ENCODE data around the gene GPR50.
A peak's percentile ranks its signal among the peaks of the same experiment; 100 is the strongest.

The GPR50 gene

DNA sequence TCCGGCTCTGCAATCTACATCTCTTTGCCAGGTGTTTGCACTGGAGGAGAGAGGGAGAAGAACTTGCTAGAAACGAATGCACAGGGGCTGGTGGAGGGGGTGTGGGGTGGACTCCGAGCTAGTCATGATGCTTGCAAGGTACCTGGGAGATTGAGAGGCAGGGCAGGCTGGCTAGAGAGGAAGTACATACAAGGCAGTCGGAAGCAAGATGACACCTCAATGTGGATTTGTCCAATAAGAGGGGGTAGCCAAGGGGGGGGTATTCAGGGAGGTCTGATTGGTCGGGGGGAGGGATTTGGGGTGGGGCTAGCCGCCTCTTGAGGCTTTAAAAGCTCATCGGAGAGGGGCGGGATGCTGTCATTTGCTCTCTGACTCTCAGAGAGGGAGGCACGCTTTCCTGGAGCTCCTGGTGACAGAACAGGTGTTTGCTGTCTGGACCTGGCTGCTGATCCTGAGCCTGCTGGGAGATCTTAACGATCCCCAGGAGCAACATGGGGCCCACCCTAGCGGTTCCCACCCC lies at the start of gene GPR50:
TSS of gene GPR50 (plus strand) at position 354 of the 520 bp plus-strand sequence. CDS start at position 492, 138 bp downstream.
- no peak for DNase-seq (ENCODE audit: low read depth)
- TF ChIP-seq, protein P1, sequence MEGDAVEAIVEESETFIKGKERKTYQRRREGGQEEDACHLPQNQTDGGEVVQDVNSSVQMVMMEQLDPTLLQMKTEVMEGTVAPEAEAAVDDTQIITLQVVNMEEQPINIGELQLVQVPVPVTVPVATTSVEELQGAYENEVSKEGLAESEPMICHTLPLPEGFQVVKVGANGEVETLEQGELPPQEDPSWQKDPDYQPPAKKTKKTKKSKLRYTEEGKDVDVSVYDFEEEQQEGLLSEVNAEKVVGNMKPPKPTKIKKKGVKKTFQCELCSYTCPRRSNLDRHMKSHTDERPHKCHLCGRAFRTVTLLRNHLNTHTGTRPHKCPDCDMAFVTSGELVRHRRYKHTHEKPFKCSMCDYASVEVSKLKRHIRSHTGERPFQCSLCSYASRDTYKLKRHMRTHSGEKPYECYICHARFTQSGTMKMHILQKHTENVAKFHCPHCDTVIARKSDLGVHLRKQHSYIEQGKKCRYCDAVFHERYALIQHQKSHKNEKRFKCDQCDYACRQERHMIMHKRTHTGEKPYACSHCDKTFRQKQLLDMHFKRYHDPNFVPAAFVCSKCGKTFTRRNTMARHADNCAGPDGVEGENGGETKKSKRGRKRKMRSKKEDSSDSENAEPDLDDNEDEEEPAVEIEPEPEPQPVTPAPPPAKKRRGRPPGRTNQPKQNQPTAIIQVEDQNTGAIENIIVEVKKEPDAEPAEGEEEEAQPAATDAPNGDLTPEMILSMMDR (conservative IDR thresholded peaks at IDR 0.05; ENCODE audit: control insufficient read depth, insufficient read depth, low read depth, low read length), result no peak
- no peak within 1 kb of the TSS for H3K4me3 ChIP-seq (ENCODE audit: control insufficient read depth, low read depth, low read length)

DNA sequence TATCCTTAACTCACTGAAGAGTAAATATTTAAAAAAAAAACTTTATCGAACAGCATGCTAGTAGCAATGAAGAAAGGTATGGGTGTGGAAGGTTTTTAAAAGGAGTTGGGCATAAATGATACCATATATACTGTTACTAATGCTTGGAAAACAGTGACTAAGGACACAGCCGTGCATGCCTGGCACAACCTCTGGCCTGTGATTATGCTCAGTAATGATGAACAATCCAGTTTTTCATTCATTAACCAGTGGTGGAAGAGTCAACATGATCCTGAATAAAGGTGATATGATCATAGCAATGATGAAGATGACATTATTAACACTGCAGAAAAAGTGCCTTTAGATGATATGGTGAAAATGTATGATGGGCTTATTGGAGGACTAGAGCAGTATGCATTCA lies 43.9 kb upstream of the GPR50 start:
- DNase-seq (ENCODE audit: low read depth), result no peak
- H3K4me3 ChIP-seq (ENCODE audit: control insufficient read depth, low read depth, low read length), result no peak overlapping the region
- TF ChIP-seq, protein P1 (conservative IDR thresholded peaks at IDR 0.05; ENCODE audit: control insufficient read depth, insufficient read depth, low read depth, low read length), result no peak

DNA sequence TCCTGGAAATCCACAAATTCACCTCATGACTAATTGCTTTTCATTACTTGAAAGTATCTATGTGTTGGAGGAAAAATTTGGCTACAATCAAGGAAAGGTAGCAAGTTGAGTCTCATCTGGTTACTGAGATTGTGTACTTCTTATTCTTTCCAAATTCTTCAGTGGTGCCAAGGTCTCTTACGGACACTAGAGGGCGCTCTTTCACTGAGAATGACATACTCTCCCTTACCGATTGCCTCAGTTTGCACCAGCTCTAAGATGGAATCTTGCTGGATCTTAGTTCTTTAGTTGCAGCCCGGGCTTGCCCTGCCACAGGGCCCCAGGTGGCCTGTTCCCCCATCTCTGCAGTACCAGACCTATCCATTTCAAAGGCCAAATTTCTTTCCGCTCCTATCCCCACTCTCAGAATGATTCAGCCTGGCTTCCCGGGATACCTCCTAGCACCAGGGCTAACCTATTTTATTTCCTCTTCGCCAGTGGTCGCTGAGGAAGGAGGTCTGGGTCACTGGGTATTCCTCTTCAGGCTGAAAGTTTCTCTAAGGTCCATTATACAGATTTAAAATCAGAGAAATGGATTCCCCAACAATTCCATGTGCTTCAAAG lies 24.6 kb upstream of the GPR50 start:
- TF ChIP-seq, protein P1 (conservative IDR thresholded peaks at IDR 0.05; ENCODE audit: control insufficient read depth, insufficient read depth, low read depth, low read length), result peak; percentile 79
- peak; percentile 53 for DNase-seq (ENCODE audit: low read depth)
- H3K4me3 ChIP-seq (ENCODE audit: control insufficient read depth, low read depth, low read length), result no peak overlapping the region

DNA sequence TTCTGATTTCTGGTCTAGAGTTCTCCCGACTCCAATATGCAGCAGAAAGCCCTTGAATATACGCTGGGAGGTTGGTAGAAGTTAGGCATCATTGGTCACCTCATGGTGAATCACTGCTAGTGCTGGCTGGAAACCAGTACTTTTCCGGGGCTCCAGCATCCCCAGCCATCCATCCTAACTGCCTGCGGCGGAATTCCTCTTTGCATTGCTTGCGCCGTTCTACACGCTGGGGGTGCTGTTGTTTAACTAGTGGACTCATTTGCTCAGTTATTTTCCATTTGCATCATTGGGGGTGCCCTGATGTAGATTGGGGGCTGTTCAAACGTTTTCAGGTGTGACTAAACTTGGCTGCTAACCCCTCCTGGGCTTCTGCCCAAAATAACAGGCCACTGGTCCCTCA lies 23.3 kb upstream of the GPR50 start:
- H3K4me3 ChIP-seq (ENCODE audit: control insufficient read depth, low read depth, low read length), result no peak overlapping the region
- TF ChIP-seq, protein P1 (conservative IDR thresholded peaks at IDR 0.05; ENCODE audit: control insufficient read depth, insufficient read depth, low read depth, low read length), result peak; percentile 22
- peak; percentile 42 for DNase-seq (ENCODE audit: low read depth)

DNA sequence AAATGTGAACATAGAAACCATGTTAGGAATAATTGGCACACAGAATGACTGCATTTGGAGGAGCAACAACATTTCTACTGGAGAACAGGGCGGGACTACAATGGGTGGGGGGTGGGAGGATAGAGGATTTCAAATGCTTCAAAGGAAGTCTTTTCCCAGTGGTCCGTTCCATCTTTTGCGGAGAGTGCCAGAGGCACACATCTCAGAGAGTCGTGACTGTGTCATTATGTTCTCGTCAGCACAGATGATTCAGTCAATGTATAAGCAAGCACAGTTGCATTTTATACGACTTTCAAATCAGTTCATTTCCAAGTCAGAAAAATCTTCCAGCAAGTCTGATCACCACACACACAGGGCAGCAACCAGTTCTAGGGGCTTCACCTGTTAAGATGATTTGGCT lies 22.7 kb upstream of the GPR50 start:
- DNase-seq (ENCODE audit: low read depth), result no peak
- TF ChIP-seq, protein P1 (conservative IDR thresholded peaks at IDR 0.05; ENCODE audit: control insufficient read depth, insufficient read depth, low read depth, low read length), result no peak
- no peak overlapping the region for H3K4me3 ChIP-seq (ENCODE audit: control insufficient read depth, low read depth, low read length)

DNA sequence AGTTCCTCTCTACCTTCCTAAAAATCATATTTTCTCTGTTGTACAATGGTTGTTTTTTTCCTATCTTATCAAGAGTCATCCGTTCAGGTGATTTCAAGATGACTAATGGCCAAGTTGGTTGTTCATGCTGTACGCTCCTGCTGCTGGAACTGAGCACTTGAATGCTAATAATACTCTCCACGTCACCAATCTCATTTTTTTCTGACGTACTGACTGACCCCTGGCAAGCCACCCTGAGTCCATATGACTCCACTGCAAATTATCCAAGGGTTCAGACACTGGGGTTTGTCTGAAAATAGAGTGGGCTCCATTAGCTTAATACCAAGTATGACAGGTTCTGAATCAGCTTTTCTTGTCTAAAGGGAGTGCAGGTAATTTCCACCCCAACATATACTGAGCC lies 21.1 kb upstream of the GPR50 start:
- no peak for DNase-seq (ENCODE audit: low read depth)
- TF ChIP-seq, protein P1 (conservative IDR thresholded peaks at IDR 0.05; ENCODE audit: control insufficient read depth, insufficient read depth, low read depth, low read length), result no peak
- H3K4me3 ChIP-seq (ENCODE audit: control insufficient read depth, low read depth, low read length), result no peak overlapping the region

All from fibroblast of mammary gland (primary cell).